Measurements from ENCODE around the gene ANO7.

DNA sequence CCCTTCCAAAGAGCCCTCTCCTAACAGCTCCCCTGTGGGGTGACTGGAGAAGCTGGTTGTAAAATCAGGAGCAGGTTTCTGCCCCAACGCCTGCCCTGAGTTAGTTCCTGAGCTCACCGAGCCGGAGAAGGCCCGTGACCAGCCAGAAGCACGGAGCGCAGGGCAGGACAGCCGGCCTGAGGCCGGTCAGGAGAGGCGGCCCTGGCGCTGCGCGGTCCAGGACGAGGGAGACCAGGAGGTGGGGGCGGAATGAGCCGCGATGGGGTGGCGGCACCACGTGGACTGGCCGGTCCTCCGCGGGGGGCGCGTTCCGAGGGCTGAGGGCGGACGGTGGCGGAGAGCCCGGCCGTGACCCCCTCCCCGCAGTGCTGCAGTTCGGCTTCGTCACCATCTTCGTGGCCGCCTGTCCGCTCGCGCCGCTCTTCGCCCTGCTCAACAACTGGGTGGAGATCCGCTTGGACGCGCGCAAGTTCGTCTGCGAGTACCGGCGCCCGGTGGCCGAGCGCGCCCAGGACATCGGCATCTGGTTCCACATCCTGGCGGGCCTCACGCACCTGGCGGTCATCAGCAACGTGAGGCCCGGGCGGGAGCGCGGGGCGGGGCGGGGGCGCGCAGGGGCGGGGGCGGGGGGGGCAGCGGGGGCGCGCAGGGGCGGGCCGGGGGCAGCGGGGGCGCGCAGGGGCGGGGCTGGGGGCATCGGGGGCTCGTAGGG is 29.0 kb downstream of the ANO7 start:
- TF ChIP-seq, protein P1, sequence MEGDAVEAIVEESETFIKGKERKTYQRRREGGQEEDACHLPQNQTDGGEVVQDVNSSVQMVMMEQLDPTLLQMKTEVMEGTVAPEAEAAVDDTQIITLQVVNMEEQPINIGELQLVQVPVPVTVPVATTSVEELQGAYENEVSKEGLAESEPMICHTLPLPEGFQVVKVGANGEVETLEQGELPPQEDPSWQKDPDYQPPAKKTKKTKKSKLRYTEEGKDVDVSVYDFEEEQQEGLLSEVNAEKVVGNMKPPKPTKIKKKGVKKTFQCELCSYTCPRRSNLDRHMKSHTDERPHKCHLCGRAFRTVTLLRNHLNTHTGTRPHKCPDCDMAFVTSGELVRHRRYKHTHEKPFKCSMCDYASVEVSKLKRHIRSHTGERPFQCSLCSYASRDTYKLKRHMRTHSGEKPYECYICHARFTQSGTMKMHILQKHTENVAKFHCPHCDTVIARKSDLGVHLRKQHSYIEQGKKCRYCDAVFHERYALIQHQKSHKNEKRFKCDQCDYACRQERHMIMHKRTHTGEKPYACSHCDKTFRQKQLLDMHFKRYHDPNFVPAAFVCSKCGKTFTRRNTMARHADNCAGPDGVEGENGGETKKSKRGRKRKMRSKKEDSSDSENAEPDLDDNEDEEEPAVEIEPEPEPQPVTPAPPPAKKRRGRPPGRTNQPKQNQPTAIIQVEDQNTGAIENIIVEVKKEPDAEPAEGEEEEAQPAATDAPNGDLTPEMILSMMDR (IDR thresholded peaks at IDR 0.05 in 2 of 3, conservative IDR thresholded peaks at IDR 0.05 in 1 of 3; ENCODE audit: borderline replicate concordance in 1 of 3, insufficient read depth in 1 of 3, low read depth in 2 of 3, low read length in 2 of 3) = no peak
- TF ChIP-seq POLR2A (IDR thresholded peaks at IDR 0.05; ENCODE audit: borderline replicate concordance, extremely low read depth, insufficient read depth, insufficient read length) (no peak), JUND (IDR thresholded peaks at IDR 0.05) (no peak), POLR2AphosphoS5 (IDR thresholded peaks at IDR 0.05; ENCODE audit: low read depth, low read length) (no peak), EGR1 (IDR thresholded peaks at IDR 0.05; ENCODE audit: low read depth) (no peak), RAD21 (IDR thresholded peaks at IDR 0.05; ENCODE audit: low read depth) (no peak), EZH2 (IDR thresholded peaks at IDR 0.05) (no peak), YY1 (IDR thresholded peaks at IDR 0.05; ENCODE audit: extremely low read depth, insufficient replicate concordance, low read depth, low read length) (no peak), SIN3A (IDR thresholded peaks at IDR 0.05; ENCODE audit: low read depth) (no peak), ZNF274 (IDR thresholded peaks at IDR 0.05; ENCODE audit: low read depth, low read length) (no peak)
- TF ChIP-seq, protein P2, sequence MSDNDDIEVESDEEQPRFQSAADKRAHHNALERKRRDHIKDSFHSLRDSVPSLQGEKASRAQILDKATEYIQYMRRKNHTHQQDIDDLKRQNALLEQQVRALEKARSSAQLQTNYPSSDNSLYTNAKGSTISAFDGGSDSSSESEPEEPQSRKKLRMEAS (IDR thresholded peaks at IDR 0.05) = no peak
- TF ChIP-seq, protein P3, sequence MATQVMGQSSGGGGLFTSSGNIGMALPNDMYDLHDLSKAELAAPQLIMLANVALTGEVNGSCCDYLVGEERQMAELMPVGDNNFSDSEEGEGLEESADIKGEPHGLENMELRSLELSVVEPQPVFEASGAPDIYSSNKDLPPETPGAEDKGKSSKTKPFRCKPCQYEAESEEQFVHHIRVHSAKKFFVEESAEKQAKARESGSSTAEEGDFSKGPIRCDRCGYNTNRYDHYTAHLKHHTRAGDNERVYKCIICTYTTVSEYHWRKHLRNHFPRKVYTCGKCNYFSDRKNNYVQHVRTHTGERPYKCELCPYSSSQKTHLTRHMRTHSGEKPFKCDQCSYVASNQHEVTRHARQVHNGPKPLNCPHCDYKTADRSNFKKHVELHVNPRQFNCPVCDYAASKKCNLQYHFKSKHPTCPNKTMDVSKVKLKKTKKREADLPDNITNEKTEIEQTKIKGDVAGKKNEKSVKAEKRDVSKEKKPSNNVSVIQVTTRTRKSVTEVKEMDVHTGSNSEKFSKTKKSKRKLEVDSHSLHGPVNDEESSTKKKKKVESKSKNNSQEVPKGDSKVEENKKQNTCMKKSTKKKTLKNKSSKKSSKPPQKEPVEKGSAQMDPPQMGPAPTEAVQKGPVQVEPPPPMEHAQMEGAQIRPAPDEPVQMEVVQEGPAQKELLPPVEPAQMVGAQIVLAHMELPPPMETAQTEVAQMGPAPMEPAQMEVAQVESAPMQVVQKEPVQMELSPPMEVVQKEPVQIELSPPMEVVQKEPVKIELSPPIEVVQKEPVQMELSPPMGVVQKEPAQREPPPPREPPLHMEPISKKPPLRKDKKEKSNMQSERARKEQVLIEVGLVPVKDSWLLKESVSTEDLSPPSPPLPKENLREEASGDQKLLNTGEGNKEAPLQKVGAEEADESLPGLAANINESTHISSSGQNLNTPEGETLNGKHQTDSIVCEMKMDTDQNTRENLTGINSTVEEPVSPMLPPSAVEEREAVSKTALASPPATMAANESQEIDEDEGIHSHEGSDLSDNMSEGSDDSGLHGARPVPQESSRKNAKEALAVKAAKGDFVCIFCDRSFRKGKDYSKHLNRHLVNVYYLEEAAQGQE (IDR thresholded peaks at IDR 0.05; ENCODE audit: low read depth) = no peak
